ENCODE data around the gene TBC1D3I.

The TBC1D3I gene

GRCh38 chr17:36205637-36206485 lies 58.5 kb downstream of the TBC1D3I start:
- DNase-seq = no peak

- no peak for DNase-seq
These were observed 59.5 kb downstream of the TBC1D3I start for GRCh38 chr17:36204724-36205500.
